Sigmoid colon (tissue), 7 donors: ENCODE data around the gene EIF3I. TPM values are rescaled to one million over a fixed set of nuclear protein-coding genes. Genes with fewer than 3 reads are reported as not detected.

Source experiments
- DNase-seq: peaks from one replicate; pipeline ENCODE4 v3.0.0-alpha.2; 2019
- H3K27ac ChIP-seq, 4 donors: fragments of 200-600 bp; sonication (generic); one replicate each; pipeline ENCODE4 v1.5.1; 2016 to 2019; ENCODE audit warnings: mild to moderate bottlenecking in 1 of 4
- H3K27me3 ChIP-seq, 3 donors: fragments of 200-600 bp; sonication (generic); one replicate each; pipeline ENCODE4 v1.5.1; 2019; ENCODE audit warnings: mild to moderate bottlenecking in 1 of 3
- H3K36me3 ChIP-seq, 4 donors: fragments of 200-600 bp; sonication (generic); one replicate each; pipeline ENCODE4 v1.5.1; 2016 to 2019
- H3K4me1 ChIP-seq, 4 donors: fragments of 200-600 bp; sonication (generic); one replicate each; pipeline ENCODE4 v1.5.1; 2017 to 2019
- H3K4me3 ChIP-seq, 4 donors: fragments of 200-600 bp; sonication (generic); one replicate each; pipeline ENCODE4 v1.5.1; 2017 to 2019; ENCODE audit warnings: mild to moderate bottlenecking in 2 of 4, moderate library complexity in 1 of 4
- H3K9me3 ChIP-seq, 4 donors: fragments of 200-600 bp in 3 of 4; sonication (generic) in 3 of 4; one replicate each; pipeline versions ENCODE4 v1.5.1 to v1.6.1; 2013 to 2019
- CTCF ChIP-seq, 4 experiments: fragments of 450-650 bp in 3 of 4; fragments of 200-600 bp in 1 of 4; IDR thresholded peaks; one replicate each; pipeline ENCODE4 v1.5.1; 2016 to 2019; ENCODE audit warnings: antibody characterized with exemption in 4 of 4, mild to moderate bottlenecking in 3 of 4, moderate library complexity in 2 of 4
- EP300 ChIP-seq, 4 donors: sonication (generic); formaldehyde crosslinking; IDR thresholded peaks; one replicate each; pipeline ENCODE4 v1.6.1; 2017; ENCODE audit warnings: antibody characterized with exemption in 4 of 4
- POLR2A ChIP-seq, 2 donors: fragments of 450-650 bp; IDR thresholded peaks; one replicate each; pipeline ENCODE4 v1.6.1; 2016; ENCODE audit warnings: antibody characterized with exemption in 2 of 2, mild to moderate bottlenecking in 2 of 2, moderate library complexity in 2 of 2
- POLR2AphosphoS5 ChIP-seq, 4 donors: sonication (generic); formaldehyde crosslinking; IDR thresholded peaks; one replicate each; pipeline ENCODE4 v1.6.1; 2017; ENCODE audit warnings: antibody characterized with exemption in 4 of 4
- WGBS, 2 donors: extraction: QIAGEN DNeasy Blood & Tissue Kit; methylation state at CpG; one replicate each; pipeline ENCODE4 v1.1.7; 2013; 5-methylcytosine and 5-hydroxymethylcytosine counted together
- intact Hi-C: fragments of 100-400 bp; cut with DNase I; formaldehyde crosslinking; loops from one replicate; pipeline ENCODE4 v1.15.1; 2023
- polyA plus RNA-seq, 3 donors: library from polyadenylated mRNA; stranded (reverse); fragments of 200-250 nt; gene quantifications; one replicate each; pipeline ENCODE4 v1.2.3, GENCODE V29; 2013
- total RNA-seq, 4 donors: library from RNA; depleted of rRNA; stranded (reverse); fragments of >200 nt; gene quantifications; one replicate each; pipeline ENCODE4 v1.1.0, GENCODE V29; 2016
- donor health status: healthy with polysubstance abuse.
- donor health status: Bipolar disorder and iron deficiency.
- donor health status: healthy.

EIF3I gene
- total and polyA plus RNA-seq, 7 donors, result 163 to 226 (median 173) TPM

DNA sequence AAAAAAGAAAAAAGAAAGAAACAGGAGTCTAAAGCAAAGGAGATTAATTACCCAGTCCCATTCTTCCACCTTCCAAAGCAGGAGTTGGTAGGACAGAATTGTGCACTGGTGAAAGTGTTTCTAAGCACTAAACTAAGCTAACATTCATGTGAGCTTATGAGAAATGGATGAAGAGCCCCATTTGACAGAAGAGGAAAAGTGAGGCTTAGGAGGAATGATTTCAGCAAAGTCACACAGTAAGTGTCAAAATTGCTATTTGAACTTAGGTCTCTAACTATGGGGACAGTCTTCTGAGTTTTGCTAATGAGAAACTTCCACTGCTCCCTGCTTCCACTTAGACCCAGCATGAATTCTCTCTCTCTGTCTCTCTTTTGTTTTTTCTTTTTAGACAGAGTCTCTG lies 47.5 kb downstream of the EIF3I start:
- no peak for DNase-seq
- H3K4me1 ChIP-seq, result no peaks in the 10 kb centered on the region
- peaks cover 0 to 21% (median 10%) of the 10 kb centered on the region in 3 donors for H3K27me3 ChIP-seq
- no peak overlapping the region for H3K27ac ChIP-seq
- intact Hi-C loops, result no loop called here
- TF ChIP-seq EP300 (IDR thresholded peaks at IDR 0.05), result no peak
- no peak for TF ChIP-seq POLR2AphosphoS5 (IDR thresholded peaks at IDR 0.05)
- no peak for TF ChIP-seq POLR2A (IDR thresholded peaks at IDR 0.05)
- no peak for TF ChIP-seq CTCF (IDR thresholded peaks at IDR 0.05)
- no peaks in the 10 kb centered on the region for H3K36me3 ChIP-seq
- no peak overlapping the region for H3K4me3 ChIP-seq
- H3K9me3 ChIP-seq, result no peaks in the 10 kb centered on the region

DNA sequence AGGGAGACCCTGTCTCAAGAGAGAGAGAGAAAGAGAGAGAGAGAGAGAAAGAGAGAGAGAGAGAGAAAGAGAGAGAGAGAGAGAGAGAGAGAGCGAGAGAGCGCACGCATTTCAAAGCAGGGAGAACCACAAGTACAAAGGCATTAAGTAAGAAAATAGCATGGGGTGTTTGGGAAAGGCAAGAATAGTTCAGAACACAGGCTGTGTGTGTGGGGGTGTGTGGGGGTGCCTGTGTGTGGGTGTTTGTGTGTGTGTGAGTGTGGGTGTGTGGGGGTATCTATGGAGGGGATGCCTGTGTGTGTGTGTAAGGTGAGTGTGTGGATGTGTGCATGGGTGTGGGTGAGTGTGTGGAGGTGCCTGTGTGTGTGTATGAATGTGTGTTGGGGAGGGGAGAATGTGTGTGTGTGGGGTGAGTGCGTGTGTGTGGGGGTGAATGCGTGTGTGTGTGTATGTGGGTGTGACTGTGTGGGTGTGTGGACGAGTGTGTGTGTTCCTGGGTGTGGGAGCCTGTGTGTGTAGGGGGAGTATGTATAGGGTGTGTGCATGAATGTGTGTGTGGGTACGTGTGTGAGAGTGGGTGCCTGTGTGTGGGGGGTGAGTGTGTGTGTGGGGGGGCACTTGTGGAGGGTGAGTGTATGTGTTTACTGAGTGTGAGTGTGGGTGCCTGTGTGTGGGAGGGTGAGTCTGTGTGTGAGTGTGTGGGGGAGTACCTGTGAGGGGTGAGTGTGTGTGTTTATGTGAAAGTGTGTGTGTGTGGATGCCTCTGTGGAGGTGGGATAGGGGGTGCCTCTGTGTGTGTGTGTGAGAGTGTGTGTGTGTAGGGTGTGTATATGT lies 50.6 kb downstream of the EIF3I start:
- Histone ChIP-seq H3K27ac (no peak overlapping the region), H3K4me3 (no peak overlapping the region), H3K27me3 (peaks cover 8 to 40% (median 26%) of the 10 kb centered on the region in 3 donors), H3K36me3 (no peaks in the 10 kb centered on the region), H3K4me1 (no peaks in the 10 kb centered on the region), H3K9me3 (no peaks in the 10 kb centered on the region)
- TF ChIP-seq CTCF (IDR thresholded peaks at IDR 0.05), result no peak
- TF ChIP-seq POLR2A (IDR thresholded peaks at IDR 0.05), result no peak
- TF ChIP-seq POLR2AphosphoS5 (IDR thresholded peaks at IDR 0.05), result no peak
- intact Hi-C loops, result no loop called here
- 62 to 74% methylated on average over 7 of the region's 7 CpGs for WGBS, 2 donors
- DNase-seq, result no peak

GRCh38 chr1:32273391-32274208 lies 51.4 kb downstream of the EIF3I start:
- intact Hi-C loops, result no loop called here
- H3K27me3 ChIP-seq, result peaks cover 8 to 40% (median 26%) of the 10 kb centered on the region in 3 donors
- DNase-seq, result no peak

DNA sequence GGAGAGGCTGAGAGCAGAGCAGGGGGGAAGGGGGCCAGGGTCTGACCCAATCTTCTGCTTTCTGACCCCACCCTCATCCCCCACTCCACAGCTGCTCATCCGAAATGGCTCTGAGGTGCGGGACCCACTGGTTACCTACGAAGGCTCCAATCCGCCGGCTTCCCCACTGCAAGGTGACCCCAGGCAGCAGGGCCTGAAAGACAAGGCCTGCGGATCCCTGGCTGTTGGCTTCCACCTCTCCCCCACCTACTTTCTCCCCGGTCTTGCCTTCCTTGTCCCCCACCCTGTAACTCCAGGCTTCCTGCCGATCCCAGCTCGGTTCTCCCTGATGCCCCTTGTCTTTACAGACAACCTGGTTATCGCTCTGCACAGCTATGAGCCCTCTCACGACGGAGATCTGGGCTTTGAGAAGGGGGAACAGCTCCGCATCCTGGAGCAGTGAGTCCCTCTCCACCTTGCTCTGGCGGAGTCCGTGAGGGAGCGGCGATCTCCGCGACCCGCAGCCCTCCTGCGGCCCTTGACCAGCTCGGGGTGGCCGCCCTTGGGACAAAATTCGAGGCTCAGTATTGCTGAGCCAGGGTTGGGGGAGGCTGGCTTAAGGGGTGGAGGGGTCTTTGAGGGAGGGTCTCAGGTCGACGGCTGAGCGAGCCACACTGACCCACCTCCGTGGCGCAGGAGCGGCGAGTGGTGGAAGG lies 52.6 kb downstream of the EIF3I start:
- no peak overlapping the region for H3K4me3 ChIP-seq
- H3K36me3 ChIP-seq, result no peaks in the 10 kb centered on the region
- peaks cover 8 to 40% (median 26%) of the 10 kb centered on the region in 3 donors for H3K27me3 ChIP-seq
- no peak for TF ChIP-seq EP300 (IDR thresholded peaks at IDR 0.05)
- 88 to 93% methylated on average over 31 of the region's 31 CpGs for WGBS, 2 donors
- H3K4me1 ChIP-seq, result no peaks in the 10 kb centered on the region
- no peak for DNase-seq
- no peaks in the 10 kb centered on the region for H3K9me3 ChIP-seq
- intact Hi-C loops, result no loop called here
- no peak overlapping the region for H3K27ac ChIP-seq

More at GRCh38 chr1:32273391-32274208, 51.4 kb downstream of the EIF3I start:
- TF ChIP-seq EP300 (IDR thresholded peaks at IDR 0.05) (no peak), POLR2A (IDR thresholded peaks at IDR 0.05) (no peak), POLR2AphosphoS5 (IDR thresholded peaks at IDR 0.05) (no peak), CTCF (IDR thresholded peaks at IDR 0.05) (no peak)
- H3K9me3 ChIP-seq, result no peaks in the 10 kb centered on the region
- H3K4me3 ChIP-seq, result no peak overlapping the region
- 20 to 28% methylated on average over 10 of the region's 10 CpGs for WGBS, 2 donors
- no peak overlapping the region for H3K27ac ChIP-seq
- no peaks in the 10 kb centered on the region for H3K4me1 ChIP-seq
- no peaks in the 10 kb centered on the region for H3K36me3 ChIP-seq

- 20 to 26% methylated on average over 41 of the region's 41 CpGs for WGBS, 2 donors
- DNase-seq, result no peak
- H3K36me3 ChIP-seq, result no peaks in the 10 kb centered on the region
- intact Hi-C loops, result no loop called here
- TF ChIP-seq POLR2A (IDR thresholded peaks at IDR 0.05) (no peak), CTCF (IDR thresholded peaks at IDR 0.05) (no peak), EP300 (IDR thresholded peaks at IDR 0.05) (no peak), POLR2AphosphoS5 (IDR thresholded peaks at IDR 0.05) (no peak)
- peaks cover 8 to 40% (median 26%) of the 10 kb centered on the region in 3 donors for H3K27me3 ChIP-seq
- H3K4me3 ChIP-seq, result no peak overlapping the region
- H3K4me1 ChIP-seq, result no peaks in the 10 kb centered on the region
- no peaks in the 10 kb centered on the region for H3K9me3 ChIP-seq
- no peak overlapping the region for H3K27ac ChIP-seq
These were observed 53.2 kb downstream of the EIF3I start for GRCh38 chr1:32275424-32275823.
